Left forelimb (tissue), 1 donor: ENCODE data around the gene CTSV.
"Not testable (repeated sequence)": the region's sequence is repeated elsewhere in the genome, so short reads cannot be mapped to it uniquely, and the experiment has no call there.

Experiments used
- DNase-seq: peaks from one replicate; pipeline ENCODE4 v3.0.0-alpha.2; 2018; ENCODE audit warnings: low spot score

CTSV gene

DNA sequence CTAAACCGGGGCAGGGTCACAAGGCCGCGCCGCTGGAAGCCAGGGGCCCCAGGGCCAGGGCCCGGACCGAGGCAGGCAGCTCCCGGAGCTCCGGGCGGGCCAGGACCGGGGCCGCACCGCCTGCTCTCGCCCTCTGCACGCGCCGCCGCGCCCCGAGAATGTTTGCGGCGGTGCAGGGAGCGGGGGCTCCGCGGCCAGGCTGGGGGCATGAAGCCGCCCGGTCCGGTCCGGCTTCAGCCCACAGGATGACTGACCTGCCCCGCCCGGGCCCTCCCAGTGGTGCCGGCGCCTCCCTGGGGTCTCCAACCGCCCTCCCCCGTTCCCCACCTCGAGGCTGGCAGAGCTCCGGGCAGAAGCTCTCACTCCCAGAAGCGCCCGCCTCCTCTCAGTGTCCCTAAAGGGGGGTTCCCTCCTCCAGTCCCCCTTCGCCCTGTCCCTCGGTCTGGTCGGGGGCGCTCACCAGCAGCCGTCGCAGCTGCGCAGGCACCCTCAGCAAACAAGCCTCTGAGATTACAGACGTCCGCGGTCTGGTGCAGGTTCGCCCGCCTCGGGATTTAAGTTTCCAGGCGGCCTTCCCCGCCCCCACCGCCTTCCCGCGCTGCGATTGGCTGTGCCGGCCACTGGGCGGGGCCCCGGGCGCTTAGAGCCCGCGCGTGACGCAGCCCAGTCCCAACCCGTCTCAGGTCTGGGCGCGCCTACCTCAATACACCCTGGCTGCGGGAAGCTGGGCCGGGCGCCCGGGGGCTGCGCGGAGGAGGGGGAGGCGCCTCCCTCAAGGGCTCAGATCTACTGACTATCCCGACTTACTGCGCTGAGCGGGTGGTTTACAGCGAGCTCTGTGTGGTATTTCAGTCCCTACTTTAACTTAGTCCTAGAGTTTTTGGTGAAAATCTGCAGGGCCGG, at the start of gene CTSV:
Gene CTSV (minus strand): TSS at position 532 of the 903 bp plus-strand sequence. CDS start 1,099 bp downstream, outside the sequence.
- peak; percentile 90 for DNase-seq

DNA sequence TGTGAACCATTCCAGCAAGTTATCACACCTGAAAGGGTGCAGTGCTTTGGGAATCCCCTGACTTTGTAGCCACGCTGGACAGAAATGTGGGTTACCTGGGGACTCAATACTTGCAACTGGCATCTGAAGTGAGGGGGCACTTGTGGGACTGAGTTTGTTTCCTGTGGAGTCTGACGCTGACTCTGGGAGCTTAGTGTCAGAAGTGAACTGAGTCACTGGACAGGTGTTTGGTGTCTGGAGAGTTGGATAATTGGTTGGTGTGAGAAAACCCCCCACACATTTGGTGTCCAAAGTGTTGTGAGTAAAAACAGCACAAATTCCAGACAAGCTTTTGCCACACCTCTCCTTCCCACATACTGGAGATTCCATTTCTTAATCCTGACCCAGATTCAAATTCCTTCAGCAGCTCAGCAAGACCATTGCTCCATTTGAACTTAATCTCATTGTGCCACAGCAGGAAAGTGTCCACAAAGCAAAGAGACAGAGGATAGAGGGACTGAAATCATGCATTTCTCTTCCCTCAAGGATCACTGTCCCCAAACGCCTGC, 48.8 kb upstream of the CTSV start:
- not testable (repeated sequence) for DNase-seq

DNA sequence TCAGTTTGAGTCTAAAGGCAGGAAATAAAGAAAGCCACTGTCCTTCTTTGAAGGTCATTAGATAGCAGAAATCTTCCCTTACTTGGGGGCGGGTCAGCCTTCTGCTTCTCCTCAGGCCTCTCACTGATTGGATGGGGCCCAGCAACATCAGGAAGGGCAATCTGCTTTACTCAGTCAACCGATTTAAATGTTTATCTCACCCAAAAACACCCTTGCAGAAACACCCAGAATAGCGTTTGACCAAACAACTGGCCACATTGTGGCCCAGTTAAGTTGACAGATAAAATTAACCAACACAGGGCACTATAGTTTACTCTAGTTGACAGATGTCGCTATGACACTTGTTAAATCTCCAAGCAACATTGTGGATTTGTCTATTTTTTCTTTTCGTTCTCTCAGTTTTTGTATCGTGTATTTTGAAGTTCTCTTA, 45.6 kb upstream of the CTSV start:
- not testable (repeated sequence) for DNase-seq

- DNase-seq = no peak
Measured at GRCh38 chr9:97078362-97078761, 39.4 kb upstream of the CTSV start.

GRCh38 chr9:97077452-97078295, 38.7 kb upstream of the CTSV start:
- DNase-seq = no peak

DNA sequence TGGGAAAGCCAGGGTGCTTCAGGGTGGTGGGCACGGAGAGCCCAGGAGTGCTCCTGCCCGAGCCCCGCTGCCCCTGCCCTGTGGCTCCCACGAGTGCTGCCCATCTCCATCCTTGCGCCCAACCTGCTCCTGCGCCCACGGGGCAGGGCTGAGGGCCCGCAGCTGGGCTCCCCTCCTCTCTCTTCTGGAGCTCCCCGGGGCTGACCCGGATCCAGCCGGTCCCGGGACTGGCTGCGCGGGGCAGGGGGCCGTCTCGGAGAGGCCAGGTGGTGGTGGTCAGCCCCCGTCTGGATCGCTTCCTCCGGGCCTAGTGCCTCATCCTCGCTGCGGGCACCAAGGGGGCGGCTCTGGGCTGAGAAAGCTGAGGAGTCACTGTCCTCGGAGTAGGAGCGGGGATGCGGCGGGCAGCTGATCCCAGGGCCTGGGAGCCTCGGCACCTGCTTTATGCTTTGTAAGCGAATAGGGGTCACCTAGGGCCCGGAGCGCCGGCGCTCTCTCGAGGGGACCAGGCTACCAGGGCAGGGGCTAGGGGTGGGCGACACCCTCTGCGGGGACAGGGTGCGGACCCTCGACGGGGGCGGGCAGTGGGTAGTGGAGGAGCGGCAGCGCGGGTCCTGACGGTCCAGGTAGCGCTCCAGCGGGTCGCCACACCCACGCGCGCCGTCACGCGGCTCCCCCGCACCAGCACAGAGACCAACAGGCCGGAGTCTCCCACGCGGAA, 37.9 kb upstream of the CTSV start:
- DNase-seq = not testable (repeated sequence)

- DNase-seq = no peak
Measured at GRCh38 chr9:97076238-97076637, 37.3 kb upstream of the CTSV start.

DNA sequence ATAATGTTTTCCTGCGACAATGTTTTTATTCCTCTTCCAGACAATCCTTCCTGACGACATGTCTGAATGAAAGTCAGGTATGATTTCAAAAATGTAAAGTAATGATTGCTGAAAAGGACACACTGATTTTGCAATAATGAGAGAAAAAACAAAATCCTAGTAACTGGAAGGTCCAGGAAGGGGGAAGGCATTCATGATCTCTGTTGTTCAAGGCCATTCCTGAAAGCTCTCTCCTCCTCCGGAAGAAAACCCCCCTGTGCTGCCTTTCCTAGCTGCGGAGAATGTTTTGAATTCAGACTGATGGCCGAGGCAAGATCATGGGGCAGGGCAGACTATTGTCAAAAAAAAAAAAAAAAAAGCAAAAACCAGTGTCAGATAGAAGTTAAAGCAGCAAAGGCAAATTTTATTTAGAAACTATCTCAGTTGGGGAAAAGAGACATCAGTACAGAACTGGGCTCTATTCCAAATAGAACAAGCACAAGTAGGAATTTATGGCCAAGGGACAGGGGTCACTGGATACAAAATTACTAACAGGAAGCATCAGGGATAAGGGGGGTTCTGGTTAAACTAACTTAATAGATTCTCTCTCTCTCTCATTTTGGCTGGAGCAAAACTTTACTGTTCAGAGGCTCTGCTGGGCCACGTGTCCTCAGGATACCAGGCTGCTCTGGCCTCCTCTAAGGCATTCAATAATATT, 36.5 kb upstream of the CTSV start:
- no peak for DNase-seq

- DNase-seq = no peak
Measured at GRCh38 chr9:97073506-97073905, 34.6 kb upstream of the CTSV start.

- DNase-seq = no peak
Measured at GRCh38 chr9:97072285-97072776, 33.4 kb upstream of the CTSV start.

DNA sequence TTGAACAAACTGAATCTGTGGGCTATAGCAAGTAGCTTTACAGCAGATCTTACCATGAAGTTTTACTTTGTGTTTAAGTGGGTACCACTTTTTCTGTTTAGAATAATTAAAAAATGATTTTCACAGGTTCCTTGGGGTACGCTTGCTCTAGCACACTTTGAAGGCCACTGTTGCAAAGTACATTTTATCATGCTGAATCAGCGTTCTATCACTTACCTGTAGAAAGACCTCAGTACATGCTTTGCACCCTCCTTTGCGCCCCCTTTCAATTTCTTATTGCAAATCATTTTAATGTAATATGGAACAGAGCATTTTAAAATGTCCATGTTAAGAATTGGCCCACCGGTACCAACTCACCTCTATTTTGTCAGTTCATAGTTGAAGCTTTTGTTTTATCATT, 31.4 kb upstream of the CTSV start:
- DNase-seq = not testable (repeated sequence)

GRCh38 chr9:97067490-97067889, 28.5 kb upstream of the CTSV start:
- no peak for DNase-seq

DNA sequence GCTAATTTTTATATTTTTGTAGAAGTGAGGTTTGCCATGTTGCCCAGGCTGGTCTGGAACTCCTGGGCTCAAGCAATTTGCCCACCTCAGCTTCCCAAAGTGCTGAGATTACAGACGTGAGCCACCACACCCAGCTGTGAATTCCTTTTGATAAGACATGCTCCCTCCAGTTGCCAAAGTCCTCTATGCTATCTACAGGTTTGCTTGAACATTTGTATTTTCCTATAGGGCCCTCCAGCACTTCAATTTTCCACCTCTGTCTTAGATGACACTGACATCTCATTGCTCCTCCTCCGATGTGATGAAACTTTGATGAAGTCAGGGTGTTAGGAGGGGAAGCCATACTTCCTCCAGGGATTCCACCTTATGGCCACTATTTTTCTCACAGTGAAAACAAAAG, 25.2 kb upstream of the CTSV start:
- DNase-seq = no peak

DNA sequence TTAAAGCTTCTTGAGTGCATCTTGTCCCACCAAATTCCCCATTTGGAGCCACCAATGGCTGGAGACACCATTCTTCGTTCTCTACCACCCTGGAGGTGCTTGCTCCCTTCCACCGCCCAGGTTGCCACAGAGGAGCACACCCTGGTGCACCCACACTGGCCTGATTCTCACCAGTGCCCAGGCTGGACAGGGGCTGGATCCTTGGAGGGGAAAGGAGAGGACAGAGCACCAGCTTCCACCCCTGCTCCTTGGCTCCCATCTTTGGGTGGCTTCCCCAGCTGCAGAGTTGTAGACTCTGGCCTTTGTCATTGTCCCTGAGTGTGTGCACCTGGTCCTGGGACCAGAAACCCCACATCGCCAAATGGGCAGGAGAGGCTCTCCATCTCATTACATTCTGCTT, 21.9 kb upstream of the CTSV start:
- no peak for DNase-seq

DNA sequence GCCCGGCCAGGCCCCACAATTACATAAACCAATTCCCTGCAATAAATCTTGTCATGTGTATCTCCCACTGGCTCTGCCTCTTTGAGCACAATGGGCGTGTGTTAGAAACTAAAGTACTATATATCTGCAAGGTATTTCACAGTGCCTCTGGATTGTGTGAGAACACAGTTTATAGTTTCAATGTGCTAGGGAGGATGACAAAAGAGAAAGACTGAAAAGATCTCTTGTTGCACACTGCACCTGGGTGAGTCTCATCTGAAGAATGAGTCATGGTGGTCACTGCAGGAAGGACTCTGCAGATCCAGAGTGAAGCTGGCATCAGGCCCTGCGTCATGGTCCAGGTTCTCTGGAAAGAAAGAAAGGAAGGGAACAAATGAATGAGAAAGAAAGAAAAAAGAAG, 20.7 kb upstream of the CTSV start:
- DNase-seq = no peak

- no peak for DNase-seq
Measured at GRCh38 chr9:97057651-97058050, 18.7 kb upstream of the CTSV start.

- not testable (repeated sequence) for DNase-seq
Measured at GRCh38 chr9:97055891-97056290, 16.9 kb upstream of the CTSV start.

DNA sequence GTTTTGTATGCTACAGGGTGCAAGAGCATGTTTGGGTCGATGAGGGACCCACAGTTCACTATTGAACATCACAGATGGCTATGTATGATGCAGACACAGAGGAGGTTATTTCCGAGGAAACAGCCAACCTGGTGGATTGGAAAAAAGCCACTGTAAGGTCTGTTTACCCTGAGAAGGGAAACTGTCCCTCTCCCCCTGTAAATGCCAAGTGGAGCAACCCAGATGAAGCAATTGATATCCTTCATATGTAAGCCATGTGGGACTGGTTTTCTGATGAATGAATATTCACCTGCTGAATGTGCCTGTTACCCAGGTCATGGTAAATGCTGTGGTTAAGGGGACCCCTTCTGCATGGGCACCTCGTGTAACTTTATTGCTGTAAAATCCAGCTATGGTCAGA, 14.8 kb upstream of the CTSV start:
- no peak for DNase-seq

GRCh38 chr9:97052735-97053134, 13.8 kb upstream of the CTSV start:
- no peak for DNase-seq

DNA sequence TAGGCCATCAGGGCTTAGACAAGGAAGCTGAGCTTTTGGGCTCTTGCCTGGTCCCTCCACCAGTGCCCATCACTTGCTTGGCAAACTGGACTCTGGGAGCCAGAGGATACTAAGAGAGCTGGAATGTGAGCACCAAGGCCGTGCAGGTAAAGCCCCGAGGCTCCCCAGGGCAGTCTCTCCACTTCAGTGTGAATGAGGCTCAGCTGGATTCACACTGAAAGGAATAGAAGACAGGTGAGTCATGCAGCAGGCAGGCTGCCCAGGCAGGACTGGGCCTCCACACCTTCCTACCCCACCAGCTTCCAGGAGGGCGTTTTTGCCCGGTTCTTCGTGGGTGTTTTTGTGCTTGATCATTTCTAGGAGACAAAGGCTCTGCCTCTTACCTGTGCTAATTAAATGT, 7.3 kb upstream of the CTSV start:
- no peak for DNase-seq

GRCh38 chr9:97045300-97045699, 6.4 kb upstream of the CTSV start:
- no peak for DNase-seq
